Activated B cell treated with CpG ODN at 0.5 μM for 24 hours (primary cell): ENCODE data around the gene HSD17B13. TPM values are rescaled to one million over a fixed set of nuclear protein-coding genes. Genes with fewer than 3 reads are reported as not detected.
"Not testable (repeated sequence)": the region's sequence is repeated elsewhere in the genome, so short reads cannot be mapped to it uniquely, and the experiment has no call there.

Experiments used
- ATAC-seq: fragments of 200-7000 bp; cut with Tn5 transposase; one replicate; pipeline ENCODE4 v1.10.0; 2021; ENCODE audit warnings: low read depth, mild to moderate bottlenecking, moderate library complexity
- CTCF ChIA-PET: fragments of 350-600 bp; sonication (Branson Sonifier 250); formaldehyde crosslinking; loops from one replicate; lab custom pipeline; 2021; ENCODE audit warnings: antibody characterized with exemption; lab: Charles Lee
- POLR2A ChIA-PET: fragments of 350-600 bp; sonication (Branson Sonifier 250); formaldehyde crosslinking; loops from one replicate; lab custom pipeline; 2021; ENCODE audit warnings: antibody characterized with exemption; lab: Charles Lee
- DNase-seq: peaks from one replicate; pipeline ENCODE4 v3.0.0; 2022
- H3K27ac Mint-ChIP-seq: one replicate; pipeline ENCODE4 v1.8.0; 2020; ENCODE audit warnings: mixed read lengths
- H3K27me3 Mint-ChIP-seq: one replicate; pipeline ENCODE4 v1.8.0; 2021; ENCODE audit warnings: mixed read lengths
- H3K36me3 Mint-ChIP-seq: one replicate; pipeline ENCODE4 v1.8.0; 2021; ENCODE audit warnings: low read depth, mixed read lengths
- H3K4me1 Mint-ChIP-seq: one replicate; pipeline ENCODE4 v1.8.0; 2021; ENCODE audit warnings: mixed read lengths
- H3K4me3 Mint-ChIP-seq: one replicate; pipeline ENCODE4 v1.8.0; 2020; ENCODE audit warnings: mild to moderate bottlenecking, mixed read lengths
- H3K9me3 Mint-ChIP-seq: one replicate; pipeline ENCODE4 v1.8.0; 2020; ENCODE audit warnings: mixed read lengths
- intact Hi-C: fragments of 100-400 bp; cut with micrococcal nuclease; formaldehyde crosslinking; loops from one replicate; pipeline ENCODE4 v1.15.1; 2024
- total RNA-seq: library from RNA; stranded (reverse); gene quantifications from 2 replicates; pipeline ENCODE4 v1.2.3, GENCODE V29; 2022
- TF ChIP-seq, protein P1 (sequence below): fragments of 200-600 bp; IDR thresholded peaks from one replicate; pipeline ENCODE4 v1.8.0; 2022; ENCODE audit warnings: antibody characterized with exemption, mild to moderate bottlenecking

The HSD17B13 gene
- total RNA-seq, 1 donor from 2014 or later: 0.35 TPM

- Mint-ChIP-seq H3K4me1 (no peaks in the 10 kb centered on the region), H3K36me3 (peaks cover 42% of the 10 kb centered on the region), H3K27ac (no peak overlapping the region), H3K4me3 (no peak overlapping the region), H3K9me3 (no peaks in the 10 kb centered on the region), H3K27me3 (no peaks in the 10 kb centered on the region)
- ATAC-seq (no peak), DNase-seq (no peak)
- intact Hi-C loops: loop anchor here (2.0 kb wide), 3 partner anchors 111 to 495 kb away; no protein-coding TSS in a partner anchor
- POLR2A ChIA-PET: no interaction called here
- TF ChIP-seq, protein P1, sequence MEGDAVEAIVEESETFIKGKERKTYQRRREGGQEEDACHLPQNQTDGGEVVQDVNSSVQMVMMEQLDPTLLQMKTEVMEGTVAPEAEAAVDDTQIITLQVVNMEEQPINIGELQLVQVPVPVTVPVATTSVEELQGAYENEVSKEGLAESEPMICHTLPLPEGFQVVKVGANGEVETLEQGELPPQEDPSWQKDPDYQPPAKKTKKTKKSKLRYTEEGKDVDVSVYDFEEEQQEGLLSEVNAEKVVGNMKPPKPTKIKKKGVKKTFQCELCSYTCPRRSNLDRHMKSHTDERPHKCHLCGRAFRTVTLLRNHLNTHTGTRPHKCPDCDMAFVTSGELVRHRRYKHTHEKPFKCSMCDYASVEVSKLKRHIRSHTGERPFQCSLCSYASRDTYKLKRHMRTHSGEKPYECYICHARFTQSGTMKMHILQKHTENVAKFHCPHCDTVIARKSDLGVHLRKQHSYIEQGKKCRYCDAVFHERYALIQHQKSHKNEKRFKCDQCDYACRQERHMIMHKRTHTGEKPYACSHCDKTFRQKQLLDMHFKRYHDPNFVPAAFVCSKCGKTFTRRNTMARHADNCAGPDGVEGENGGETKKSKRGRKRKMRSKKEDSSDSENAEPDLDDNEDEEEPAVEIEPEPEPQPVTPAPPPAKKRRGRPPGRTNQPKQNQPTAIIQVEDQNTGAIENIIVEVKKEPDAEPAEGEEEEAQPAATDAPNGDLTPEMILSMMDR: no peak
- CTCF ChIA-PET: interaction anchor here (0.7 to 2.1 kb wide), 3 partner anchors 10 to 113 kb away, joined by 3 to 7 read pairs (median 3); no protein-coding TSS in a partner anchor
Observed at GRCh38 chr4:87353592-87353991, 30.9 kb upstream of the HSD17B13 start.

- ATAC-seq: no peak
- Mint-ChIP-seq H3K27ac (no peak overlapping the region), H3K4me3 (no peak overlapping the region), H3K4me1 (no peaks in the 10 kb centered on the region), H3K9me3 (peaks cover 13% of the 10 kb centered on the region), H3K36me3 (peaks cover 49% of the 10 kb centered on the region), H3K27me3 (no peaks in the 10 kb centered on the region)
- DNase-seq: no peak
- intact Hi-C loops: no loop called here
- ChIA-PET CTCF (no interaction called here), POLR2A (no interaction called here)
- TF ChIP-seq, protein P1: no peak
Observed at GRCh38 chr4:87345139-87345538, 22.5 kb upstream of the HSD17B13 start.

DNA sequence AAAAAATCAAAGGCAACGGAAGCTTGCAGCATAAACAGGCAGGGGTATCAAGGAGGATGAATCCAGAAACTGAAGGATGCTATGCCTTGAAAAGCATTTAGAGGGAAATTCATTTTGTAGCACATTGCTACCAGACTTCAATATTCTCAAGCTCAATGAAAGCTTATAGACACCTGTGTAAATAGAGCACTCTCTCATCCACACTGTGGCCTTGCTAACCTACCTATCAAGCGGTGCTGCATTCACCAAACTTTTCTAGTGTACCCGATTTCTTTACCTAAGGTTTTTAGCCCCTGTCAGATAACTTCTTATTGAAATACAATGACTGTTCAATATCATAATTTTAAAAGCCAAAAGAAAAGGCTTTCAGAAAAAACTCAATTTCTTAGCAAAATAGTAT is 20.2 kb upstream of the HSD17B13 start:
- H3K9me3 Mint-ChIP-seq: peaks cover 13% of the 10 kb centered on the region
- TF ChIP-seq, protein P1: no peak
- H3K27ac Mint-ChIP-seq: no peak overlapping the region
- POLR2A ChIA-PET: no interaction called here
- ATAC-seq (no peak), DNase-seq (no peak)
- no peaks in the 10 kb centered on the region for H3K27me3 Mint-ChIP-seq
- H3K4me1 Mint-ChIP-seq: no peaks in the 10 kb centered on the region
- intact Hi-C loops: no loop called here
- CTCF ChIA-PET: no interaction called here
- no peak overlapping the region for H3K4me3 Mint-ChIP-seq
- H3K36me3 Mint-ChIP-seq: peaks cover 69% of the 10 kb centered on the region

- H3K4me1 Mint-ChIP-seq, H3K27me3 Mint-ChIP-seq, intact Hi-C loops, H3K27ac Mint-ChIP-seq, POLR2A ChIA-PET, DNase-seq, ATAC-seq, H3K4me3 Mint-ChIP-seq: not testable (repeated sequence)
- CTCF ChIA-PET: interaction anchor here (1.0 kb wide), 1 partner anchor 34 kb away, joined by 4 read pairs; no protein-coding TSS in a partner anchor
- Mint-ChIP-seq H3K36me3 (peaks cover 76% of the 10 kb centered on the region), H3K9me3 (peaks cover 13% of the 10 kb centered on the region)
Observed at GRCh38 chr4:87341954-87342635, 19.4 kb upstream of the HSD17B13 start.

GRCh38 chr4:87339440-87339839 is 16.8 kb upstream of the HSD17B13 start:
- CTCF ChIA-PET: no interaction called here

More at GRCh38 chr4:87339440-87339839, 16.8 kb upstream of the HSD17B13 start:
- POLR2A ChIA-PET: interaction anchor here (0.6 kb wide), 1 partner anchor 52 kb away, joined by 8 read pairs; no protein-coding TSS in a partner anchor
- Mint-ChIP-seq H3K27me3 (no peaks in the 10 kb centered on the region), H3K27ac (no peak overlapping the region), H3K4me3 (no peak overlapping the region), H3K36me3 (peaks cover 74% of the 10 kb centered on the region), H3K9me3 (peaks cover 5% of the 10 kb centered on the region), H3K4me1 (no peaks in the 10 kb centered on the region)
- DNase-seq (no peak), ATAC-seq (no peak)
- TF ChIP-seq, protein P1: no peak
- intact Hi-C loops: no loop called here
